GM23248 (cell line): ENCODE measurements around the gene UBE2R2.
"Not testable (repeated sequence)": the region's sequence is repeated elsewhere in the genome, so short reads cannot be mapped to it uniquely, and the experiment has no call there.

ENCODE experiments used
- EZH2 ChIP-seq: fragments of 200-600 bp; sonication (generic); IDR thresholded peaks from 2 replicates; pipeline ENCODE4 v1.6.1; 2018; ENCODE audit warnings: antibody characterized with exemption, mild to moderate bottlenecking; ENCODE audit not compliant: insufficient read depth, poor library complexity, severe bottlenecking
- EZH2phosphoT487 ChIP-seq: fragments of 200-600 bp; sonication (generic); IDR thresholded peaks from 2 replicates; pipeline ENCODE4 v1.6.1; 2018; ENCODE audit warnings: antibody characterized with exemption, moderate library complexity, mild to moderate bottlenecking, low read depth; ENCODE audit not compliant: insufficient read depth

GRCh38 chr9:33801943-33802500 is 14.9 kb upstream of the UBE2R2 start:
- not testable (repeated sequence) for TF ChIP-seq EZH2, EZH2phosphoT487
